Lower lobe of right lung (tissue), 2 donors: ENCODE results near the gene CDCA8. TPM values are rescaled to one million over a fixed set of nuclear protein-coding genes. Genes with fewer than 3 reads are reported as not detected.

ENCODE experiments used
- ATAC-seq, 2 donors: fragments of 200-7000 bp; cut with Tn5 transposase; one replicate each; pipeline ENCODE4 v1.9.1; 2020 to 2022; ENCODE audit warnings: mild to moderate bottlenecking in 2 of 2, moderate library complexity in 2 of 2
- DNase-seq: peaks from one replicate; pipeline ENCODE4 v3.0.0-alpha.2; 2020
- H3K27ac ChIP-seq: fragments of 200-600 bp; one replicate; pipeline ENCODE4 v1.8.0; 2022
- H3K27me3 ChIP-seq: fragments of 200-600 bp; one replicate; pipeline ENCODE4 v1.8.0; 2022; ENCODE audit warnings: low read depth
- H3K36me3 ChIP-seq: fragments of 200-600 bp; one replicate; pipeline ENCODE4 v1.8.0; 2022; ENCODE audit warnings: mild to moderate bottlenecking
- H3K4me1 ChIP-seq: fragments of 200-600 bp; one replicate; pipeline ENCODE4 v1.8.0; 2022
- H3K4me3 ChIP-seq: fragments of 200-600 bp; one replicate; pipeline ENCODE4 v1.8.0; 2022; ENCODE audit warnings: mild to moderate bottlenecking
- H3K9me3 ChIP-seq: fragments of 200-600 bp; one replicate; pipeline ENCODE4 v1.8.0; 2022
- CTCF ChIP-seq: fragments of 200-600 bp; IDR thresholded peaks from one replicate; pipeline ENCODE4 v1.8.0; 2022; ENCODE audit warnings: antibody characterized with exemption, mild to moderate bottlenecking
- intact Hi-C: fragments of 100-400 bp; cut with DNase I; formaldehyde crosslinking; loops from one replicate; pipeline ENCODE4 v1.11.0; 2022
- total RNA-seq: library from RNA; stranded (reverse); fragmentation: NEBNext Ultra II Directional; extraction: Animal tissue kit (Norgen Biotek cat#: 25700); gene quantifications from one replicate; pipeline ENCODE4 v1.2.1, GENCODE V29; 2021
- donor health status: DM: no; HTN: yes; CAD: no; lungs with severe emphysema.

The CDCA8 gene
- total RNA-seq, 1 donor from 2014 or later, result 1.7 TPM

DNA sequence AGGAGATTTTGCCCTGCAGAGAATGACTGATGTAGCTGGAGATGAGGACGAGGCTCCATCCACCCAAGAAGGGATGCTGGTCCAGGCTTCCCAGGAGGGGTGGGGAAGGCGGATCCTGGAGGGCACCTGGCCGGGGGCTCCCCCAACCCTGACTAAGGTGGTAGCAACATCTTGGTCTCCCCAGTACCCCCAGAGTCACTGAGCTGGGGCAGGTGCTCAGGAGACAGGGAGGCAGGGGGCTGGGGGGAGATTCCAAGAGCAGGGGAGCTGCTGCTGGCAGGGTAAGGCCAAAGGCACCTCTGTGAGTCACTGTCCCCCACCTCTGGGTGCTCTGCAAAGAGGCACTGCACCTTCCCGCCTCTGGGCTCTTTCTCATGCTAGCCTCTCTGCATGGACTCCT, 24.0 kb downstream of the CDCA8 start:
- H3K27ac ChIP-seq, result no peak overlapping the region
- no peak for ATAC-seq
- no peaks in the 10 kb centered on the region for H3K4me1 ChIP-seq
- no peak for TF ChIP-seq CTCF
- H3K9me3 ChIP-seq, result no peaks in the 10 kb centered on the region
- no peak overlapping the region for H3K4me3 ChIP-seq
- no peaks in the 10 kb centered on the region for H3K36me3 ChIP-seq
- intact Hi-C loops, result no loop called here
- H3K27me3 ChIP-seq, result peaks cover 6% of the 10 kb centered on the region
- DNase-seq, result no peak

GRCh38 chr1:37717631-37718030, 25.3 kb downstream of the CDCA8 start:
- Histone ChIP-seq H3K4me3 (no peak overlapping the region), H3K27me3 (peaks cover 6% of the 10 kb centered on the region), H3K9me3 (no peaks in the 10 kb centered on the region), H3K27ac (no peak overlapping the region), H3K4me1 (no peaks in the 10 kb centered on the region), H3K36me3 (no peaks in the 10 kb centered on the region)
- no peak for TF ChIP-seq CTCF
- DNase-seq, result no peak
- intact Hi-C loops, result no loop called here
- no peak for ATAC-seq

DNA sequence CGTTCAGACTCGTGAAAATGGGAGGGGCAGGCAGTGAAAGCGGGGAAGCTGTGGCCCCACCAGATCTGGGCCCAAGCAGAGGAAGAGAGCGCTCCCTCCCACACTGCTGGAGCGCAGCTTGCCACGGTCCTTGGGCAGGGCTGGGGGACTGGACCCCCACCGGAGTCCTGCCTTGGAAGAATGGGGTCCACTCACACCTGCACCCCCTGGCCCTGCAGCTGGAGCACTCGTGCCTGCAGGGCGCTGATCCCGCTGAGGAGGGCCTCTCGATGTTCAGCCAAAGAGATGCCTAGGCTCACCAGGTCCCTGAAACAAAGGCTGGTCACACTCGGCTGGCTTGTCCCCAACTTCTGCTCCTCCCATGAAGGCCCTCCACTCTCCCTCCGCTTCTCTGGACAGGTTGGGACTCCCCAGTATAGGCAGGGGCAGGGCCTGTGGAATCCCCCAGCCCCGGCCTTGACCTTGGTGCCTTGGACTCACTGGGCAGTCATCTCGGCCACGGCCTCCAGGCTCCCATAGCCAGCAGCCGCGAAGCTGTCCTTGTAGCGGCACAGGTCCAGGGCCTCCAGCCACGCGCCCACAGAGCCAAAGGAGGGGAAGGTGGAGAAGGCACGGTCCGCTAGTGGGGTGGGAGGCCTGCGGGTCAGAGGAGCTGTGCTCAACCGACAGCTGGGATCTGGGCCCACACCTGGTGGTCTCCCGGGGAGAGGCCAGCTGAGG, 26.0 kb downstream of the CDCA8 start:
- peaks cover 6% of the 10 kb centered on the region for H3K27me3 ChIP-seq

GRCh38 chr1:37718901-37719571, 26.7 kb downstream of the CDCA8 start:
- ATAC-seq (no peak), DNase-seq (no peak)
- intact Hi-C loops, result no loop called here
- Histone ChIP-seq H3K4me3 (no peak overlapping the region), H3K4me1 (no peaks in the 10 kb centered on the region), H3K36me3 (no peaks in the 10 kb centered on the region), H3K27me3 (peaks cover 6% of the 10 kb centered on the region), H3K27ac (no peak overlapping the region), H3K9me3 (no peaks in the 10 kb centered on the region)
- TF ChIP-seq CTCF, result no peak

More for the DNA sequence above, 26.0 kb downstream of the CDCA8 start:
- DNase-seq, result no peak
- H3K4me3 ChIP-seq, result no peak overlapping the region
- H3K36me3 ChIP-seq, result no peaks in the 10 kb centered on the region
- no peak overlapping the region for H3K27ac ChIP-seq
- no peaks in the 10 kb centered on the region for H3K4me1 ChIP-seq
- no peak for ATAC-seq
- H3K9me3 ChIP-seq, result no peaks in the 10 kb centered on the region
- intact Hi-C loops, result no loop called here
- no peak for TF ChIP-seq CTCF

DNA sequence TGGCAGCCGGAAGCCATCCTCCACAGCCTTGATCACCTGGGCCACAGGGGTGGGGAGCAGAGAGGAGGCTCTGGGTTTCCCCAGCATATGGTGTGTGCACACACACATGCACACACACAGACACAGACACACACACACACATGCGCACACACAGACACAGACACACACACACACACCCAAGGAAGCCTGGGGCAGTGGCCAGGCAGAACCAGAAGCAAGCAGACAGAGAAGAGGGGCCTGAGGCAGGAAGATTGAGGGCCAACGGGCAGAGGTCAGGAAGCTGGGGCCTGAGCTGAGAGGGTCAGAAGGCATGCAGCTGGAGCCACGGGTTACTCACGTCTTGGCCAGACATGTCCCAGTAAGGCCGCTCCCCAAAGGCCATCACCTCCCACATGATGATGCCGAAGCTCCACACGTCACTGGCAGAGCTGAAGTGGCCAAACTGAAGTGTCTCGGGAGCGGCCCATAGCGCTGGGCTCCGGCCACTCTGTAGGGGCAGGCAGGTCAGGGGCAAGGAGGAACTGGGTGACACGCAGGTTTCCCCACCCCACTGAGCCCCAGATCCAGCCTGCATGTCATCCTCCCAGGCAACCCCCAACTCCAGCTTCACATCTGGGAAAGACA, 27.4 kb downstream of the CDCA8 start:
- Histone ChIP-seq H3K4me3 (no peak overlapping the region), H3K27ac (no peak overlapping the region), H3K9me3 (no peaks in the 10 kb centered on the region), H3K27me3 (peaks cover 6% of the 10 kb centered on the region), H3K4me1 (no peaks in the 10 kb centered on the region), H3K36me3 (no peaks in the 10 kb centered on the region)
- TF ChIP-seq CTCF, result no peak
- intact Hi-C loops, result no loop called here
- ATAC-seq (no peak), DNase-seq (no peak)
